ENCODE results near the gene TRIO. TPM values are rescaled to one million over a fixed set of nuclear protein-coding genes. Genes with fewer than 3 reads are reported as not detected.

The TRIO gene
- total RNA-seq, 1 experiment from 2014 or later: 99.8 TPM

GRCh38 chr5:14245132-14245925 lies 102.2 kb downstream of the TRIO start:
- no peak overlapping the region for H3K4me3 ChIP-seq (ENCODE audit: low read depth, low read length, poor library complexity, severe bottlenecking)
- no TSS peak for BruUV-seq (replicated peaks)
- DNase-seq (ENCODE audit: low spot score): no peak
- ChIA-PET POLR2A (ENCODE audit: low non-redundant PET) (no interaction called here), CTCF (no interaction called here)
- no peaks in the 10 kb centered on the region for H3K36me3 ChIP-seq (ENCODE audit: insufficient read depth, low read length, poor library complexity, severe bottlenecking)
- H3K4me1 ChIP-seq (ENCODE audit: insufficient read depth, low read length, poor library complexity, severe bottlenecking): peaks cover 40% of the 10 kb centered on the region
- no peaks in the 10 kb centered on the region for H3K9me3 ChIP-seq (ENCODE audit: low read depth, low read length, poor library complexity, severe bottlenecking)
- TF ChIP-seq EZH2 (IDR thresholded peaks at IDR 0.05; ENCODE audit: borderline replicate concordance, low read depth, low read length, poor library complexity, severe bottlenecking): no peak
- TF ChIP-seq, protein P1, sequence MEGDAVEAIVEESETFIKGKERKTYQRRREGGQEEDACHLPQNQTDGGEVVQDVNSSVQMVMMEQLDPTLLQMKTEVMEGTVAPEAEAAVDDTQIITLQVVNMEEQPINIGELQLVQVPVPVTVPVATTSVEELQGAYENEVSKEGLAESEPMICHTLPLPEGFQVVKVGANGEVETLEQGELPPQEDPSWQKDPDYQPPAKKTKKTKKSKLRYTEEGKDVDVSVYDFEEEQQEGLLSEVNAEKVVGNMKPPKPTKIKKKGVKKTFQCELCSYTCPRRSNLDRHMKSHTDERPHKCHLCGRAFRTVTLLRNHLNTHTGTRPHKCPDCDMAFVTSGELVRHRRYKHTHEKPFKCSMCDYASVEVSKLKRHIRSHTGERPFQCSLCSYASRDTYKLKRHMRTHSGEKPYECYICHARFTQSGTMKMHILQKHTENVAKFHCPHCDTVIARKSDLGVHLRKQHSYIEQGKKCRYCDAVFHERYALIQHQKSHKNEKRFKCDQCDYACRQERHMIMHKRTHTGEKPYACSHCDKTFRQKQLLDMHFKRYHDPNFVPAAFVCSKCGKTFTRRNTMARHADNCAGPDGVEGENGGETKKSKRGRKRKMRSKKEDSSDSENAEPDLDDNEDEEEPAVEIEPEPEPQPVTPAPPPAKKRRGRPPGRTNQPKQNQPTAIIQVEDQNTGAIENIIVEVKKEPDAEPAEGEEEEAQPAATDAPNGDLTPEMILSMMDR (conservative IDR thresholded peaks at IDR 0.05; ENCODE audit: low read depth, low read length): no peak
- H3K27me3 ChIP-seq (replicated peaks; ENCODE audit: insufficient read depth, low read depth, low read length, poor library complexity): no peaks in the 10 kb centered on the region
- intact Hi-C loops (cut with micrococcal nuclease; ENCODE audit: unreplicated experiment): no loop called here
- no peak overlapping the region for H3K27ac ChIP-seq (ENCODE audit: low read depth, low read length, poor library complexity, severe bottlenecking)

- CTCF ChIA-PET: no interaction called here
- POLR2A ChIA-PET (ENCODE audit: low non-redundant PET): no interaction called here
Measured at GRCh38 chr5:14246350-14247053, 103.4 kb downstream of the TRIO start.

DNA sequence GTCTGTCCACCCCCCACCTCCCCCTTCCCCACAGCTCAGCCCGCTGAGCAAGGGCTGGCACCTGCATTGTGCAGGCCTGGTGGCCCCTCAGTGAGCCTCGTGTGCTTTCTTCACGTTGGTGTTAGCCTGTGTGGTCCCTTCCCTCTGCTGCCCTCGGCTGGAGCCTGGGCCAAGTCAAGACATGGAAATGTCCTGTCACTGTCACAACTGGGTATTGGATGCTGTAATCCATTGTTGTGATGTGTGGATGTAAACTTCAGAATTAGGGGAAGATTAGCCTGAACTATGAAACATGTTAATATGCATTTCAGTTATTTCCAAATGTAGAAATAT lies 103.9 kb downstream of the TRIO start:
- Histone ChIP-seq H3K4me1 (ENCODE audit: insufficient read depth, low read length, poor library complexity, severe bottlenecking) (peaks cover 29% of the 10 kb centered on the region), H3K27ac (ENCODE audit: low read depth, low read length, poor library complexity, severe bottlenecking) (no peak overlapping the region), H3K9me3 (ENCODE audit: low read depth, low read length, poor library complexity, severe bottlenecking) (no peaks in the 10 kb centered on the region), H3K36me3 (ENCODE audit: insufficient read depth, low read length, poor library complexity, severe bottlenecking) (no peaks in the 10 kb centered on the region), H3K27me3 (replicated peaks; ENCODE audit: insufficient read depth, low read depth, low read length, poor library complexity) (no peaks in the 10 kb centered on the region), H3K4me3 (ENCODE audit: low read depth, low read length, poor library complexity, severe bottlenecking) (no peak overlapping the region)
- TF ChIP-seq, protein P1 (conservative IDR thresholded peaks at IDR 0.05; ENCODE audit: low read depth, low read length): no peak
- TF ChIP-seq EZH2 (IDR thresholded peaks at IDR 0.05; ENCODE audit: borderline replicate concordance, low read depth, low read length, poor library complexity, severe bottlenecking): no peak
- intact Hi-C loops (cut with micrococcal nuclease; ENCODE audit: unreplicated experiment): no loop called here
- no peak for DNase-seq (ENCODE audit: low spot score)
- CTCF ChIA-PET: no interaction called here
- no TSS peak for BruUV-seq (replicated peaks)
- POLR2A ChIA-PET (ENCODE audit: low non-redundant PET): no interaction called here

More at GRCh38 chr5:14246350-14247053, 103.4 kb downstream of the TRIO start:
- DNase-seq (ENCODE audit: low spot score): no peak
- no peaks in the 10 kb centered on the region for H3K27me3 ChIP-seq (replicated peaks; ENCODE audit: insufficient read depth, low read depth, low read length, poor library complexity)
- BruUV-seq (replicated peaks): no TSS peak
- H3K36me3 ChIP-seq (ENCODE audit: insufficient read depth, low read length, poor library complexity, severe bottlenecking): no peaks in the 10 kb centered on the region
- intact Hi-C loops (cut with micrococcal nuclease; ENCODE audit: unreplicated experiment): no loop called here
- no peaks in the 10 kb centered on the region for H3K9me3 ChIP-seq (ENCODE audit: low read depth, low read length, poor library complexity, severe bottlenecking)
- TF ChIP-seq, protein P1 (conservative IDR thresholded peaks at IDR 0.05; ENCODE audit: low read depth, low read length): no peak
- TF ChIP-seq EZH2 (IDR thresholded peaks at IDR 0.05; ENCODE audit: borderline replicate concordance, low read depth, low read length, poor library complexity, severe bottlenecking): no peak
- no peak overlapping the region for H3K27ac ChIP-seq (ENCODE audit: low read depth, low read length, poor library complexity, severe bottlenecking)
- H3K4me3 ChIP-seq (ENCODE audit: low read depth, low read length, poor library complexity, severe bottlenecking): no peak overlapping the region
- peaks cover 32% of the 10 kb centered on the region for H3K4me1 ChIP-seq (ENCODE audit: insufficient read depth, low read length, poor library complexity, severe bottlenecking)

Data from A673 (cell line).